Measurements from ENCODE around the gene LCN6. TPM values are rescaled to one million over a fixed set of nuclear protein-coding genes. Genes with fewer than 3 reads are reported as not detected.

Gene LCN6
- polyA plus RNA-seq, 3 donors, result not detected

DNA sequence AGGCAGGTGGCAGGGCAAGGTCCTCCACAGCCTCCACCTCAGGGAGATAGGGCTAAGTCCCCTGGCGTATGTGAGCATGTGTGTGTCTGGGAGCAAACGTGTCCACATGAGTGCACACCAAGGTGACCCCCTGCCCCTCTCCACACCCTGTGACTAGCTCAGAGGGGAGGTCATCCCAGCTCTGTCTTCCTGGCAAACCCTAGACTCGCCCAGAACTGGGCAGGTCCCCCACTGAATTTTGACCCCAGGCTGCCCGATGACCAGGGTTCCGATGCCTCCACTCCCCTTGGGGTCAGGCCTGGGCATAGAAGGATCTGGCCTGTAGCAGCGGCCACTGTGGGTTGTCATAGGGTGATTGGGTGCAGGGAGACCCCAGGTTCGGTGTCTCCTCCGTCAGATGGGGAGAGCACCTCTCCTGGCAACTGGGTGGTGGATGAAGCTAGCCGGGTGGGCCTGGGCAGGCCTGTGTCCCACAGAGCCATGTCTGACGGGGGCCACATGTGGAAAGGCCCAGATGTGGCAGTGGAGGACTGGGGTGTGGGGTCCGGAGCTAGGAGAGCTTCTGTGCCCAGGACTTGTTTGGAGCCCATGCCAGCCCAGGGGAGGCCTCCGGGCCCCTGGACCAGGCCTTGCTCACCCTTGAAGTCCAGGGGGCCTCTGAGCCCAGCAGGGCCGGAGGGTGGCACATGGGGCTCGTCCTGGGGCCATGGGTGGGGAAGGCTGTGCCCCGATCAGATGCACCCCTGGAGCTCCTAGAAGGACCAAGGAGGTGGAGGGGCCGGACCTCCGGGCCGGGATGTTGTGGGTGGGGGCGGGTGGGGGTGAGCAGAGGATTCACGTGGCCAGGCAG, 29.8 kb downstream of the LCN6 start:
- Mint-ChIP-seq H3K4me1 (peaks cover 25% of the 10 kb centered on the region), H3K36me3 (peaks cover 8 to 15% of the 10 kb centered on the region in 2 donors), H3K4me3 (no peak overlapping the region), H3K27me3 (ENCODE audit: low read depth in 3 of 3) (peaks cover 23 to 53% (median 28%) of the 10 kb centered on the region in 3 donors), H3K27ac (peak overlapping the region in 1 of 7 donors; percentile 50), H3K9me3 (peaks cover 0 to 3% (median 0%) of the 10 kb centered on the region in 7 donors)
- DNase-seq, result no peak
- Histone ChIP-seq H4K20me1 (ENCODE audit: insufficient read depth, low read length) (peaks cover 40% of the 10 kb centered on the region), H2AFZ (ENCODE audit: insufficient read depth, low read depth, low read length, poor library complexity, severe bottlenecking) (no peak overlapping the region), H3K4me2 (replicated peaks; ENCODE audit: extremely low read depth, low read length, poor library complexity, severe bottlenecking) (no peak overlapping the region), H3K27me3 (ENCODE audit: control insufficient read depth in 2 of 2, insufficient read depth in 2 of 2, low read length in 2 of 2) (peaks cover 2 to 26% of the 10 kb centered on the region in 2 donors), H3K4me3 (replicated peaks in 1 of 3; ENCODE audit: low read depth in 2 of 3, low read length in 3 of 3) (no peak overlapping the region), H3K4me1 (ENCODE audit: control insufficient read depth in 1 of 2, insufficient read depth in 2 of 2, low read length in 2 of 2) (peaks cover 19 to 27% of the 10 kb centered on the region in 2 donors), H3K27ac (ENCODE audit: low read depth in 1 of 2, low read length in 2 of 2) (no peak overlapping the region), H3K9ac (ENCODE audit: insufficient read depth, low read length, poor library complexity, severe bottlenecking) (no peak overlapping the region), H3K36me3 (replicated peaks in 1 of 2; ENCODE audit: control insufficient read depth in 1 of 2, insufficient read depth in 2 of 2, low read length in 2 of 2) (peaks cover 16 to 19% of the 10 kb centered on the region in 2 donors), H3K79me2 (ENCODE audit: insufficient read depth, low read length) (no peaks in the 10 kb centered on the region), H3K9me3 (replicated peaks in 1 of 2; ENCODE audit: control insufficient read depth in 1 of 2, insufficient read depth in 1 of 2, low read length in 2 of 2) (no peaks in the 10 kb centered on the region)
- TF ChIP-seq, protein P1, sequence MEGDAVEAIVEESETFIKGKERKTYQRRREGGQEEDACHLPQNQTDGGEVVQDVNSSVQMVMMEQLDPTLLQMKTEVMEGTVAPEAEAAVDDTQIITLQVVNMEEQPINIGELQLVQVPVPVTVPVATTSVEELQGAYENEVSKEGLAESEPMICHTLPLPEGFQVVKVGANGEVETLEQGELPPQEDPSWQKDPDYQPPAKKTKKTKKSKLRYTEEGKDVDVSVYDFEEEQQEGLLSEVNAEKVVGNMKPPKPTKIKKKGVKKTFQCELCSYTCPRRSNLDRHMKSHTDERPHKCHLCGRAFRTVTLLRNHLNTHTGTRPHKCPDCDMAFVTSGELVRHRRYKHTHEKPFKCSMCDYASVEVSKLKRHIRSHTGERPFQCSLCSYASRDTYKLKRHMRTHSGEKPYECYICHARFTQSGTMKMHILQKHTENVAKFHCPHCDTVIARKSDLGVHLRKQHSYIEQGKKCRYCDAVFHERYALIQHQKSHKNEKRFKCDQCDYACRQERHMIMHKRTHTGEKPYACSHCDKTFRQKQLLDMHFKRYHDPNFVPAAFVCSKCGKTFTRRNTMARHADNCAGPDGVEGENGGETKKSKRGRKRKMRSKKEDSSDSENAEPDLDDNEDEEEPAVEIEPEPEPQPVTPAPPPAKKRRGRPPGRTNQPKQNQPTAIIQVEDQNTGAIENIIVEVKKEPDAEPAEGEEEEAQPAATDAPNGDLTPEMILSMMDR (IDR thresholded peaks at IDR 0.05), result no peak
- WGBS (ENCODE audit: insufficient coverage), result 55% methylated on average over 17 of the region's 20 CpGs
- intact Hi-C loops (cut with micrococcal nuclease), result no loop called here

DNA sequence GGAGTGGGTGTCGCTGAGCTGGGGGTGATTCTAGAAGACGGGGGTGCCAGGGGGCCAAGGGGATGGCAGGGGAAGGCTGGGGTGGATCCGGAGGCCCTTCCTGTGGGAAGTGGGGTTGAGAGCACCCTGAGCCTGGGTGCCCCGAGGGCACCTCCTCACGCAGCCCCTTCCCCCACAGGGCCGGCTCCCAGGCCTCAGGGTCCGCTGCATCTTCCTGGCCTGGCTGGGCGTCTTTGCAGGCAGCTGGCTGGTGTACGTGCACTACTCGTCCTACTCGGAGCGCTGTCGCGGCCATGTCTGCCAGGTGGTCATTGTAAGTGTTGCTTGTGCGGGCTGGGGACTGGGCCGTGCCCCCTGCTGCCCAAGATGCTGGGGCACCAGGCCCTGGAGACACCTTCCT, 30.9 kb downstream of the LCN6 start:
- WGBS (ENCODE audit: insufficient coverage), result 98% methylated on average over 8 of the region's 16 CpGs
- Mint-ChIP-seq H3K36me3 (peaks cover 4 to 6% of the 10 kb centered on the region in 2 donors), H3K9me3 (peaks cover 0 to 3% (median 0%) of the 10 kb centered on the region in 7 donors), H3K27me3 (ENCODE audit: low read depth in 3 of 3) (peaks cover 31 to 63% (median 34%) of the 10 kb centered on the region in 3 donors), H3K27ac (no peak overlapping the region), H3K4me1 (peaks cover 26% of the 10 kb centered on the region), H3K4me3 (no peak overlapping the region)
- H3K9ac ChIP-seq (ENCODE audit: insufficient read depth, low read length, poor library complexity, severe bottlenecking), result no peak overlapping the region
- intact Hi-C loops (cut with micrococcal nuclease), result no loop called here
- no peak overlapping the region for H3K27ac ChIP-seq (ENCODE audit: low read depth in 1 of 2, low read length in 2 of 2)
- no peak overlapping the region for H3K4me3 ChIP-seq (replicated peaks in 1 of 3; ENCODE audit: low read depth in 2 of 3, low read length in 3 of 3)
- peaks cover 28% of the 10 kb centered on the region for H4K20me1 ChIP-seq (ENCODE audit: insufficient read depth, low read length)
- DNase-seq, result no peak
- TF ChIP-seq, protein P1 (IDR thresholded peaks at IDR 0.05), result no peak
- peaks cover 23 to 34% of the 10 kb centered on the region in 2 donors for H3K4me1 ChIP-seq (ENCODE audit: control insufficient read depth in 1 of 2, insufficient read depth in 2 of 2, low read length in 2 of 2)
- peaks cover 4 to 12% of the 10 kb centered on the region in 2 donors for H3K36me3 ChIP-seq (replicated peaks in 1 of 2; ENCODE audit: control insufficient read depth in 1 of 2, insufficient read depth in 2 of 2, low read length in 2 of 2)
- peaks cover 7 to 35% of the 10 kb centered on the region in 2 donors for H3K27me3 ChIP-seq (ENCODE audit: control insufficient read depth in 2 of 2, insufficient read depth in 2 of 2, low read length in 2 of 2)
- no peaks in the 10 kb centered on the region for H3K79me2 ChIP-seq (ENCODE audit: insufficient read depth, low read length)
- no peak overlapping the region for H2AFZ ChIP-seq (ENCODE audit: insufficient read depth, low read depth, low read length, poor library complexity, severe bottlenecking)
- H3K9me3 ChIP-seq (replicated peaks in 1 of 2; ENCODE audit: control insufficient read depth in 1 of 2, insufficient read depth in 1 of 2, low read length in 2 of 2), result peaks cover 0 to 3% of the 10 kb centered on the region in 2 donors
- no peak overlapping the region for H3K4me2 ChIP-seq (replicated peaks; ENCODE audit: extremely low read depth, low read length, poor library complexity, severe bottlenecking)

Measured in CD14-positive monocyte (primary cell).